Heart left ventricle (tissue), 16 donors: Measurements from ENCODE around the gene DNAH7. TPM values are rescaled to one million over a fixed set of nuclear protein-coding genes. Genes with fewer than 3 reads are reported as not detected.

ENCODE experiments used
- ATAC-seq, 4 donors: fragments of 200-7000 bp; cut with Tn5 transposase; one replicate each; pipeline ENCODE4 v1.9.1; 2020 to 2022; ENCODE audit warnings: moderate library complexity in 4 of 4, mild to moderate bottlenecking in 3 of 4, moderate number of reproducible peaks in 1 of 4
- DNase-seq, 5 donors: peaks; one replicate each; pipeline ENCODE4 v3.0.0-alpha.2; 2020
- H3K27ac ChIP-seq, 12 donors: fragments of 200-600 bp; sonication (generic) in 4 of 12; one replicate each; pipeline versions ENCODE4 v1.5.0 to v1.8.0; 2016 to 2022; ENCODE audit warnings: mild to moderate bottlenecking in 2 of 12
- H3K27me3 ChIP-seq, 9 donors: fragments of 200-600 bp; sonication (generic) in 2 of 9; one replicate each; pipeline versions ENCODE4 v1.5.1 to v1.8.0; 2016 to 2022; ENCODE audit warnings: mild to moderate bottlenecking in 3 of 9
- H3K36me3 ChIP-seq, 9 donors: fragments of 200-600 bp; sonication (generic) in 2 of 9; one replicate each; pipeline versions ENCODE4 v1.5.0 to v1.8.0; 2018 to 2022; ENCODE audit warnings: mild to moderate bottlenecking in 2 of 9
- H3K4me1 ChIP-seq, 12 donors: fragments of 200-600 bp; sonication (generic) in 4 of 12; one replicate each; pipeline versions ENCODE4 v1.5.0 to v1.8.0; 2016 to 2022; ENCODE audit warnings: mild to moderate bottlenecking in 3 of 12
- H3K4me3 ChIP-seq, 12 donors: fragments of 200-600 bp; sonication (generic) in 4 of 12; one replicate each; pipeline versions ENCODE4 v1.5.0 to v1.8.0; 2017 to 2022; ENCODE audit warnings: mild to moderate bottlenecking in 9 of 12, moderate library complexity in 4 of 12
- H3K9me3 ChIP-seq, 12 donors: fragments of 200-600 bp; sonication (generic) in 4 of 12; one replicate each; pipeline versions ENCODE4 v1.5.0 to v1.8.0; 2016 to 2022; ENCODE audit warnings: mild to moderate bottlenecking in 1 of 12
- POLR2A ChIP-seq, 2 donors: fragments of 450-650 bp; IDR thresholded peaks; one replicate each; pipeline ENCODE4 v1.6.1; 2017; ENCODE audit warnings: antibody characterized with exemption in 2 of 2, mild to moderate bottlenecking in 2 of 2, moderate library complexity in 2 of 2
- WGBS, 4 donors: extraction: QIAGEN DNeasy Blood & Tissue Kit in 2 of 4; methylation state at CpG; one replicate each; pipeline versions ENCODE4 v1.1.5 to v1.1.7; 2013 to 2018; 5-methylcytosine and 5-hydroxymethylcytosine counted together
- intact Hi-C, 10 donors: fragments of 100-400 bp; cut with DNase I; formaldehyde crosslinking; loops; one replicate each; pipeline versions ENCODE4 v1.11.1 to v1.14.2; 2022
- polyA plus RNA-seq, 2 donors: library from polyadenylated mRNA; stranded (reverse); fragments of 200-250 nt; gene quantifications; one replicate each; pipeline ENCODE4 v1.2.3, GENCODE V29; 2013
- total RNA-seq, 9 donors: library from RNA; depleted of rRNA in 2 of 9; stranded (reverse); fragments of >200 nt in 2 of 9; fragmentation: NEBNext Ultra II Directional in 3 of 9; extraction: Animal tissue kit (Norgen Biotek cat#: 25700) in 3 of 9; gene quantifications; one replicate each; pipeline versions ENCODE4 v1.1.0 to v1.2.4, GENCODE V29; 2016 to 2023
- TF ChIP-seq, protein P1 (sequence below), 12 donors: fragments of 200-600 bp; sonication (generic) in 4 of 12; IDR thresholded peaks; one replicate each; pipeline versions ENCODE4 v1.5.0 to v1.8.0; 2018 to 2022; ENCODE audit warnings: antibody characterized with exemption in 12 of 12, mild to moderate bottlenecking in 5 of 12
- donor health status: ischemic (EF 13 %, LVEDD 7.1; RV severe dilation, severe dysfunction).
- donor health status: healthy with polysubstance abuse.
- donor health status: DM: no; HTN: yes; CAD: no.
- donor health status: DM: no; HTN: no; CAD: no.
- donor health status: ischemic (EF 25% LVEDD 6.9; RV normal size, moderate dysfunction).
- donor health status: ischemic (EF 25% LVEDD 5.7; RV mildly dilated, moderate dysfunction).
- donor health status: healthy.
- donor health status: DM: yes; HTN: yes; CAD: no.
- donor health status: ischemic (EF 35%, LVEDD 5.7; RV mildly dilated, moderate dysfunction).
- donor health status: nonischemic (EF 11% LVEDD 7.7; RV severe dilation, severe dysfunction).
- donor health status: DM: yes; HTN: yes; CAD: no.
- donor health status: PGD.
- donor health status: ischemic (EF 29% LVEDD 5.4; RV normal size, mild dysfunction).
- donor health status: nonischemic (EF 23%, LVEDD 6.1; RV moderate dilation, normal function).

The DNAH7 gene
- total and polyA plus RNA-seq, 11 donors, result 0.08 to 1.5 (median 0.40) TPM; not detected in 1

DNA sequence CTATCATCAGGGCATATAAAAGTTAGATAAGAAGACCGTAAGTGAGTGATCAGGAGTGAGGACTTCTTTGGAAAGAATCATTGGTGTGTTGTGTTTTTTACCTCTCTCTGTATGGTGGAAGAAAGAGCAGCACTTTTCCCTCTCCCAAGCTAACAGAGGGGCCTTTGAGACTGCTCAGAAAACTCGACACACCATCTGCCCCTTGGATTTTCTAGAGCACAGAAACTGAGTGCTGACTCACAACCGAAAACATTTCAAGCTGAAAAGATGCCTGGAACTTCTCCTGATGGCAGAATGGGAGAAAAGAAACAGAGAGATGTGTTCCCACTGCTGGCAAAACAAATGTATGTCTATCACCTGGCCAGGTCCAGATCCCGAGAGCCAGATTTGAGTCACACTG is 156.6 kb downstream of the DNAH7 start:
- DNase-seq (no peak), ATAC-seq (no peak)
- Histone ChIP-seq H3K27me3 (no peaks in the 10 kb centered on the region), H3K4me3 (no peak overlapping the region), H3K9me3 (no peaks in the 10 kb centered on the region), H3K36me3 (no peaks in the 10 kb centered on the region), H3K4me1 (no peaks in the 10 kb centered on the region), H3K27ac (no peak overlapping the region)
- intact Hi-C loops, result no loop called here
- TF ChIP-seq POLR2A (IDR thresholded peaks at IDR 0.05), result no peak
- TF ChIP-seq, protein P1, sequence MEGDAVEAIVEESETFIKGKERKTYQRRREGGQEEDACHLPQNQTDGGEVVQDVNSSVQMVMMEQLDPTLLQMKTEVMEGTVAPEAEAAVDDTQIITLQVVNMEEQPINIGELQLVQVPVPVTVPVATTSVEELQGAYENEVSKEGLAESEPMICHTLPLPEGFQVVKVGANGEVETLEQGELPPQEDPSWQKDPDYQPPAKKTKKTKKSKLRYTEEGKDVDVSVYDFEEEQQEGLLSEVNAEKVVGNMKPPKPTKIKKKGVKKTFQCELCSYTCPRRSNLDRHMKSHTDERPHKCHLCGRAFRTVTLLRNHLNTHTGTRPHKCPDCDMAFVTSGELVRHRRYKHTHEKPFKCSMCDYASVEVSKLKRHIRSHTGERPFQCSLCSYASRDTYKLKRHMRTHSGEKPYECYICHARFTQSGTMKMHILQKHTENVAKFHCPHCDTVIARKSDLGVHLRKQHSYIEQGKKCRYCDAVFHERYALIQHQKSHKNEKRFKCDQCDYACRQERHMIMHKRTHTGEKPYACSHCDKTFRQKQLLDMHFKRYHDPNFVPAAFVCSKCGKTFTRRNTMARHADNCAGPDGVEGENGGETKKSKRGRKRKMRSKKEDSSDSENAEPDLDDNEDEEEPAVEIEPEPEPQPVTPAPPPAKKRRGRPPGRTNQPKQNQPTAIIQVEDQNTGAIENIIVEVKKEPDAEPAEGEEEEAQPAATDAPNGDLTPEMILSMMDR (IDR thresholded peaks at IDR 0.05), result no peak
- 67 to 79% (median 69%) methylated on average over 4 of the region's 4 CpGs for WGBS, 4 donors

DNA sequence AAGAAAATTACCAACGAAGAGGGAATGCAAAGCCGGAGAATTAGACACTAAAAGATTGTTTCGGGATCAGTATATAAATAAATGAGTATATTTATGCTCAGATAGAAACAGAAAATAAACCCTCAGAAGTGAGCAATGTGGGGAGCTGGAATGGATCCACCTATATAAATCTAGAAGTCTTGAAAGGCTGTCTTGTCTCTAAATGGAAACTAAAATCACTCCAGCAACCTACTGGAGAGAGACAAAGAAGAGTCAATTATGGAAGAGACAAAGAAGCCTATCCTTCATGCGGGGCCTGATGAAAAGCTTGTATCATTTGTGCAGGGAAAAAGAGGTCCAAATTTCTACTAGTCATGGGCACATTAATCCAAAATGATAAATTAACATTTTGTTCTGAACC is 158.1 kb downstream of the DNAH7 start:
- no peaks in the 10 kb centered on the region for H3K4me1 ChIP-seq
- H3K27ac ChIP-seq, result no peak overlapping the region
- no peak overlapping the region for H3K4me3 ChIP-seq
- ATAC-seq, result no peak
- no peaks in the 10 kb centered on the region for H3K36me3 ChIP-seq
- 82 to 90% (median 88%) methylated on average over 4 of the region's 4 CpGs for WGBS, 4 donors
- no peak for DNase-seq
- intact Hi-C loops, result no loop called here
- no peaks in the 10 kb centered on the region for H3K27me3 ChIP-seq
- TF ChIP-seq, protein P1 (IDR thresholded peaks at IDR 0.05), result no peak
- no peak for TF ChIP-seq POLR2A (IDR thresholded peaks at IDR 0.05)
- H3K9me3 ChIP-seq, result no peaks in the 10 kb centered on the region

DNA sequence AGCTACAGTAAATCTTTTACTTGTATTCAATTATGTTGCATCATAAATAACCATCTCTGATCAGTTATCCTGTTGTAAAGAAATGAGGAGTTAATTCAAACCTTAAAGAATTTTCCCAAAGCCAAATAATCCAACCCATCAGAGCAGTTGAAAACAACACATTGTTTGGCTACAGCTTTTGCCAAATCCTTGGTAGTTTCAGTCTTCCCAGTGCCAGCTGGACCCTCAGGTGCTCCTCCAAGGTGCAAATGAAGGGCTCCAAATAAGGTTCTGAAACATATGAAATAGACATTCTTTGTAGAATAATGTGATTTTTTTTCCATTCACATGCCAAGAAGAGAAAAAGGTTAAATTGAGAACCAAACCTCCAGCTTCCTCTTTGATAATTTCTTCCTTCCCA is 158.7 kb downstream of the DNAH7 start:
- H3K27ac ChIP-seq, result no peak overlapping the region
- DNase-seq, result no peak
- no peak for ATAC-seq
- H3K27me3 ChIP-seq, result no peaks in the 10 kb centered on the region
- no peak for TF ChIP-seq POLR2A (IDR thresholded peaks at IDR 0.05)
- TF ChIP-seq, protein P1 (IDR thresholded peaks at IDR 0.05), result no peak
- H3K4me1 ChIP-seq, result no peaks in the 10 kb centered on the region
- no peak overlapping the region for H3K4me3 ChIP-seq
- intact Hi-C loops, result no loop called here
- H3K9me3 ChIP-seq, result no peaks in the 10 kb centered on the region
- H3K36me3 ChIP-seq, result no peaks in the 10 kb centered on the region

- no peaks in the 10 kb centered on the region for H3K36me3 ChIP-seq
- no peak for ATAC-seq
- intact Hi-C loops, result no loop called here
- H3K4me3 ChIP-seq, result no peak overlapping the region
- H3K27ac ChIP-seq, result no peak overlapping the region
- no peak for DNase-seq
- no peak for TF ChIP-seq POLR2A (IDR thresholded peaks at IDR 0.05)
- no peaks in the 10 kb centered on the region for H3K27me3 ChIP-seq
- no peaks in the 10 kb centered on the region for H3K4me1 ChIP-seq
- 86 to 93% (median 90%) methylated on average over 5 of the region's 5 CpGs for WGBS, 4 donors
- H3K9me3 ChIP-seq, result no peaks in the 10 kb centered on the region
These were observed 161.2 kb downstream of the DNAH7 start for GRCh38 chr2:195907474-195907873.

DNA sequence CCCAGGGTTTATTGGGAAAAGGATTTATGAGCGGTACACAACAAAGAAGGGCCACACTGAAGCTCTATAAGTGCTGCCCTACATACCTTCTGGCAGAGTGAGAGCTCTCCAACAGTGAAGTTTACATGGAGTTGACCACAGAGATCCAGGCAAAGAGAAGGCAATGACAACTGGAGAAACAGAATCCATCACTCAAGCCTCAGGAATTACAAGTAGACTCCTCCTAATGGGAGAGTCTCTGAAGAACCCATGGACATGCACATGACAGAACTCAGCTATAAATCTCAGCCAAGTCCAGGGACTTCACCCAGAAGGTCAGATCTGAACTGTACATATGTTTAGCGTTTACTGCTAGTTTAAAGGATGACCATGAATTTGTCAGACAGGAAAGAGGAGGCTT is 164.7 kb downstream of the DNAH7 start:
- H3K4me3 ChIP-seq, result no peak overlapping the region
- H3K9me3 ChIP-seq, result no peaks in the 10 kb centered on the region
- 79 to 90% (median 84%) methylated on average over 2 of the region's 2 CpGs for WGBS, 4 donors
- DNase-seq (no peak), ATAC-seq (no peak)
- H3K4me1 ChIP-seq, result no peaks in the 10 kb centered on the region
- intact Hi-C loops, result no loop called here
- no peak overlapping the region for H3K27ac ChIP-seq
- no peaks in the 10 kb centered on the region for H3K36me3 ChIP-seq
- TF ChIP-seq, protein P1 (IDR thresholded peaks at IDR 0.05), result no peak
- TF ChIP-seq POLR2A (IDR thresholded peaks at IDR 0.05), result no peak
- no peaks in the 10 kb centered on the region for H3K27me3 ChIP-seq
